Stimulated activated CD8-positive, alpha-beta memory T cell treated with anti-CD3 and anti-CD28 coated beads, Interleukin-12 subunit alpha, Interleukin-12 subunit beta, amount 100 ng/mL, for 1 hour (primary cell): ENCODE measurements around the gene GPR176.

Experiments used
- DNase-seq: peaks from one replicate; pipeline ENCODE4 v3.0.0-alpha.2; 2020; ENCODE audit warnings: low read depth

The GPR176 gene

DNA sequence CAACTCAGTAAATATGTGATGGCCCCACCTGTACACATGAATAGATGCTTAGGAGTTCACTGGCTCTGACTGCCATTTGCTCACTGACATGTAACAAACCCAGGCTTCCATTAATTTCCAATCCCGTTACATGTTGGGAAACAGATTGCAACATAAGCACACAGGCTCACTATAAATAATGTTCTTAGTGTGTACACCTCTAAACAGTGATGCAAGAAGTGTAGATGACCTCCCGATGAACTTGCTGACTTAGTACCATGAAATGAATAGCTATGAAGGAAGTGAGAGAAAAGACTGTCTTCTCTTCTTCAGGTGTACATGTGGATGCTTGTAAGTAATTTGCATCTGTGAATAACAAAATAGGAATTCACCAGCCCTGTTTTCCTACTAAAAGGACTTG, 116.0 kb downstream of the GPR176 start:
- DNase-seq: no peak

GRCh38 chr15:39803016-39803415, 117.0 kb downstream of the GPR176 start:
- no peak for DNase-seq

DNA sequence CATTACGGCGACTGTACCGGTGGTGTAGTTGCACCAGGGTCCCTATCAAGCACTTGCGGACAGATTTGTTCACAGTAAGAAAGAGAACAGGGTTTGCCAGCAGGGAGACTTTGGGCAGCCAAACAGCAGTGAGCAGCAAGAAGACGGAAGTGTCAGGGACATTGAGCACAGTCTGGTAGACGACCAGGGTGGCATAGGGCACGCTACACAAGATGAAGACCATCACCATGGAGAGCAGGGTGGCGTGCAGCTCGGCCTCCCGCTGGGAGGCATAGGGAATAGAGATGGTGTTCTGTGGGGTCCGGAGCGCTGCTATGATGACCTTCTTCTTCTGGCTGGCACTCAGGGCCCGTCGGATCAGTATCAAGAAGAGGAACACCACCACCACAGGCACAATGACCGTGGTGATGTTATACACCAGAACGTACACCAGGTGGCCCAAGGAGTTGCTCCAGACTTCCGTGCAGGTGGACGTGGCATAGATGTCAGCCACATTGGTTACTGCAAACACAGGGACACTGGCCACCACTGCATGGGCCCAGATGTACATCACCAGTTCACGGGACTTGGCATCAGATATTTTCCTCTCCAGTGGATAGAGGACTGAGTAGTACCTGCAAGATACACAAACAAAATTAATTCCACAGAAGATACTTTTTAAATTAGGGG, 118.3 kb downstream of the GPR176 start:
- no peak for DNase-seq

- no peak for DNase-seq
Measured at GRCh38 chr15:39799552-39800011, 120.5 kb downstream of the GPR176 start.

DNA sequence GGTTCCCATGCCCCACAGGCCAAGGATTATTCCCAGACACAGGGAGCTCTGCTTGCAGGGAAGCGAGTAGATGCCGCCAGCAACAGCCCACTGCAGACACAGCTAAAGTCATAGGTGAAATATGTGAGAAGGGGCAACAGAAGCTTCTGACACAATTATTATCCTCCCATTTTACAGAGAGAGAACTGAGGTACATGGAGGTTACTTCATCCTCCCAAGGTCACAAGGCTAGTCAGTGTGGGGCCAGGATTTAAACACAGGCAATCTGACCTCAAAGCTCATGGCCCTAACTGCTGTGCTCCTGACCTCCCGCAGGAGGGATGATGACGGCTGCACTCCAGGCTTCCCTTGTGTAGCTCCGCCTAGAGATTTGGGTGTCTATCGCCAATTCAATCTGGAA, 121.7 kb downstream of the GPR176 start:
- DNase-seq: no peak

DNA sequence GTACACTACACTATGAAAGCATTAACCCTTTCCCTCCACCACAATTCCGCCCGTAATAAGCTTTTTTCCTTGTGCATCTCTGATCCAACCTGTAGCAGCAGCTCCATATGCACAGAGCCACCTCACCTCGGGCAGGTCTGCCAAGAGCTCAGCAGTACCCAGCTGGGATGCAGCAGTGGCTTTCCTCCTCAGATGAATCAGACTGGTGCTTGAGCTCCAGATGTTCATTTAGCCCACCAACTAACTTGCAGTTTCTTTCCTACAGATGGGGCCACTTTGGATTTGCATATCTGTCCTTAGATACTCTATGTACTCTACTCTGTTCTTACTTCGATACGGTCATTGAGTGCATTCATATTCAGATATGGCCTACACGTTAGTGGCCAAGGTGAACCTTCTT, 122.7 kb downstream of the GPR176 start:
- no peak for DNase-seq

GRCh38 chr15:39796601-39797000, 123.5 kb downstream of the GPR176 start:
- DNase-seq: no peak

- no peak for DNase-seq
Measured at GRCh38 chr15:39795486-39795885, 124.6 kb downstream of the GPR176 start.

- DNase-seq: no peak
Measured at GRCh38 chr15:39794954-39795353, 125.1 kb downstream of the GPR176 start.

GRCh38 chr15:39793923-39794322, 126.1 kb downstream of the GPR176 start:
- DNase-seq: no peak

DNA sequence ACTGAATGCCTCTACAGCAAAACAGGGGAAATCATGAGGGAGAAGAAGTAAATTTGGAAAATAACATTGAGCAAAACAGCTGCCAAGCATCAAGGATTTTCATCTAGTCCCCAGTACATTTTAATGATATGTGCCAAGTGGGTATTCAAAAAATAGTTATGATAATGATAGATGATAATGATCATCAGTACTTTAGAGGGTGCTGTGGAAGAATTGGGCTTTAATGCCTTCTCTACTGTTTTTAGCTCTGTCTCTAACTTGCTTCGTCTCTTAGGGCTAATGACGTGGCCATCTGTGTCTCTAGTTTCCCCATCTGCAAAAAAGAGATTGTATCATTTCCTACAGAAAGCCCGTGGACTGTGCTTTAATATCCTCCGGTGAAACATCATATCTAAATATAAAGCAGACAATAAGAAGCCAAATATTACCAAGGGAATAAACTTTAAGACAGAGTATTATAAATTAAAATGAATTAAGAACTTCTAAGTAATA, 127.2 kb downstream of the GPR176 start:
- DNase-seq: no peak

- DNase-seq: no peak
Measured at GRCh38 chr15:39792025-39792843, 127.8 kb downstream of the GPR176 start.

DNA sequence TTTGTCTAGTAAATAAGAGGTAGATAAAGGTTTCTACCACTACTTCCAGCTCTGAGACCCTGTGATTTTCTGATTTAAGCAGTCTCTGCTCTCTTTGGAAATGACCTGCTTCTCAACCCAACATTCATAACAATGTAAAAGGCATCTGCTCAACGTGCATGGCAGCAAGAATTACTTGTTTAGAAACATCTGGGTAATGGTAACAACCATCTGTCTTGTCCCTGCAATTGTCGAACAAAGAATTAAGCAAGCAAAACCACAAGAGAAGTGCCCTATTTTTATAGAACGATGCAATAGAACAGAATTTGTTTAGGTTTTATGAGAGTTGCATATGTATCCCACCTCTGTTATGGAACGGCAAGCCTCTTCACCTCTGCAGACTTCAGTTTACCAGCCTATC, 130.3 kb downstream of the GPR176 start:
- DNase-seq: no peak

DNA sequence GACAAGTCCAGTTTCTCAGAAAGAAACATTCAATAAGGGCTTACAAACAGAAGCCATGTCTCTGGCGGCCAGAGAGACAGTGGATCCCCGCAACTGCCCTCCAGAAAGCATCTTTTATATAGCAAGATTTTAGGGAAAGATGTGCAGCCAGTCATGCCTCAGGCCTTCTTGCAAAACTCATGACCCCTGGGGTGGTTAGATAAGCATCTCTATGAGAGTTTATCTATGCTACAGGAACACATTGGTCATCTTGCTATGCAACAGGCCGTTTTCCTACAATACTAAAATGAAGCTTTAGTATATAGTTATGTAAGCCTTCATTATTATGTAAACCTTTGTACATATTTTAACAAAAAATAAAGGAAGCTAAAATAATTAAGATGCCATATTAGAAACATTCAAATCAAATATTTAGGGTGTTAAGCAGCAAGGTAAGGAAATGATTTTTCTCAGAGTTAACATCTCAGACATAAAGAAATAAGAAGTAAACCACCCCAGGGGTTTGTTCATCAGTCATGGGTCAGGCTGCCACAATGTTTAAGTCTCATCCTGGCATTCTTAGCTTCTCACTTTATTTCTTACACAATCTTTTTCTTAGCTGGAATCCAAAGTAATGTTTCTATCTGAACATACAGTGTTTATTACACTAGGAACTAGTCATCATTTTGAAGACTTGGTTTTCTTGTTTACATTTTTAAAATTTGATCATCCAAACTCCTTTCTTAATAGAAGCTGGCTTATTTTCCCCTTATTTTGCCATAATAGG, 131.1 kb downstream of the GPR176 start:
- no peak for DNase-seq

DNA sequence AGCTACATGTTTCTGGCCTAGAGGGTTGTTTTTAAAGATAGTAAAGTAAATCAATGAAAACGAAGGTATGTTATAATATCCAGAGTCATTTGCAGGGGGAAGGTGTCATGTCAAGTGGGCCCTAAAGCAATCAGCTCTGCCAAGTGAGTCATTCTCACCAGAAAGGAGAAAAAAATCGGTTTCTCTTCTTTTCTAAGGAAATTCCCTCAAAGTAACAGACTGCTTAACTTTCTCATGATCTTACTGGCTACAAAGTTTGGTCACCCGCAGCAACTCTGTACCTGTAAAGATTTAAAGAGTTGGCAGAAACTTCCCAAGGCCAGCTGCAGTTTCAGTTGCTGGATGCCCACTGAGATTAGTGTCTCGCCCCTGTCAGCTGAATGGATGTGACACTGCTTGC, 132.0 kb downstream of the GPR176 start:
- no peak for DNase-seq

DNA sequence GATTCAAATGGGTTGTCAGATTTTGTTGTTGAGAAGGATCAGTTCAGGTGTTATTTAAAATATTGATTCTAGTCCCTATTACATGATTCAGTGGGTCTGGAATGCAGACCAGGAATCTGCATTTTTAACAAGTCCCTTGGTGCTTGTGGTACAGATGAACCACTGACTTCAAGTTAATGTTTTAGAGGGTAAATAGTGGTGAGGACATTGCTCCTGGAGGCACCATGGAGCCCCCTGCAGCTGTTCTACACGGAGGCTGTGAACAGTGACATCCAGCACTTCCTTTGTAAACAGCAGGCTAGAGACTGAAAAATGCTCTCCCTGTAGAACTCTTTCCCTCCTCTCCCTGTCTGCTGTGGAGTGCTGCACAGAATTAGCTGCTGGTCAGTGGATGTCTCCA, 132.6 kb downstream of the GPR176 start:
- no peak for DNase-seq

- no peak for DNase-seq
Measured at GRCh38 chr15:39786447-39787056, 133.5 kb downstream of the GPR176 start.

DNA sequence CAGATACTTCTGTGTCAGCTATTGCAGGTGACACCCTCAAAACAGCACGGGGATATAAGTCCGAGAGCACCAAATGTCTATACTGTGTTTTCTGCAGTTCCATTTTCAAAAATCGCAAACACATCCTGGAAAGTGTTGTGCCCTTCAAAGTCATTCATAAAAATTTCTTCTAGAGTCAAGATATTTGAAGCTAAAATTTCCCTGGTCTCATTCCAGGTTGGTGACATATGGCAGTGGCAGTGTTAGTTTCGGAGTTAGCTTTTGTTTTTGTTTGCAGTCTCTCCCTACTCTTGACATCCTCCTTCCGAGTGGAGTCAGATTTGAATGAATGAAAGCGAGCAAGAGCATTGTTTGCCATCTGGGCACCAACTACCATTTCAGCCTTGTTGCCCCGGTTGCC, 134.2 kb downstream of the GPR176 start:
- DNase-seq: no peak

- no peak for DNase-seq
Measured at GRCh38 chr15:39785139-39785538, 134.9 kb downstream of the GPR176 start.

DNA sequence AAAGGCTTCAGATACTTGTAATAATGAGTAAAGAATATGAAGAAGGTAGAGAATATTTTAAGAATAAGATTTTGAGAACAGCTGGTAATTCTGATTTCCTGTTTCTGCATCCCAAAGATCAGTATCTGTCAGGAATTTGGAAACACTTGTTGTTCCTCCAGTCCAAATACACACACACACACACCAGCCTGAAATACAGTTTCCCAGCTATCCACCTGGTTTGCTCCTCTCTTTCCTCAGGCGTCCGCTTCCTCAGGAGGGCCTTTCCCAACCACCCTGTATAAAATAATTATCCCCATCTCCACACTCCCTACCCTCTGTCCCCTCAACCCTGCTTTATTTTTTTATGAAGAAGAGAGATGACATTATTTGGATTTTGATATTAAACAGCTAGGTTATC, 135.4 kb downstream of the GPR176 start:
- no peak for DNase-seq

- DNase-seq: no peak
Measured at GRCh38 chr15:39784125-39784524, 135.9 kb downstream of the GPR176 start.

- DNase-seq: no peak
Measured at GRCh38 chr15:39783244-39783820, 136.7 kb downstream of the GPR176 start.
